Suppressor macrophage treated with lipopolysaccharide for 4 hours (primary cell): Measurements from ENCODE around the gene NELL2.
"Not testable (repeated sequence)": the region's sequence is repeated elsewhere in the genome, so short reads cannot be mapped to it uniquely, and the experiment has no call there.

Experiments
- DNase-seq: peaks from one replicate; pipeline ENCODE4 v3.0.0-alpha.2; 2020

NELL2 gene

DNA sequence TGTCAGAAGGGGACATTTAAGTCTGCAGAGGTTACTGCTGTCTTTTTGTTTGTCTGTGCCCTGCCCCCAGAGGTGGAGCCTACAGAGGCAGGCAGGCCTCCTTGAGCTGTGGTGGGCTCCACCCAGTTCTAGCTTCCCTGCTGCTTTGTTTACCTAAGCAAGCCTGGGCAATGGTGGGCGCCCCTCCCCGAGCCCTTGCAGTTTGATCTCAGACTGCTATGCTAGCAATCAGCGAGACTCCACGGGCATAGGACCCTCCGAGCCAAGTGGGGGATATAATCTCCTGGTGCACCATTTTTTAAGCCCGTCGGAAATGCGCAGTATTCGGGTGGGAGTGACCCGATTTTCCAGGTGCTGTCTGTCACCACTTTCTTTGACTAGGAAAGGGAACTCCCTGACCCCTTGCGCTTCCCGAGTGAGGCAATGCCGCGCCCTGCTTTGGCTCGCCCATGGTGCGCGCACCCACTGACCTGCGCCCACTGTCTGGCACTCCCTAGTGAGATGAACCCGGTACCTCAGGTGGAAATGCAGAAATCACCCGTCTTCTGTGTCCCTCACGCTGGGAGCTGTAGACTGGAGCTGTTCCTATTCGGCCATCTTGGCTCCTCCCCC, 189.2 kb downstream of the NELL2 start:
- DNase-seq: not testable (repeated sequence)

DNA sequence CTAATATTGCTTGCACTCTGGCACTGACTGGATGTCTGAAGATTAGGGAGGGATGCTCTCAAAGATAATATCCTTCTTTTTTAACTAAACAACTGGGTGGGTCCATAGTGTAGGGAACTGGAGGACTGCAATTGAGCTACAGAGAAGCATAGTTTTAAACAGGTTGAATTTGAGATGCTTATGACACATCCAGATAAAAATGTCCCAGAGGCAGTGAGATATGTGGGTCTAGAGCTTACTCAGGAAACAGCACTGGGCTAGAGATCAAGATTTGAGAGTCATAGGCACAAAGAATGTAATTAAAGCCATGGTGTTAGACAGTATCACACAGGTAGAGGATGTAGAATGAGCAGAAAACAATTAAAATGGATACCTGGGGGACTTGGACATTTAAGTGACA, 198.4 kb downstream of the NELL2 start:
- no peak for DNase-seq

DNA sequence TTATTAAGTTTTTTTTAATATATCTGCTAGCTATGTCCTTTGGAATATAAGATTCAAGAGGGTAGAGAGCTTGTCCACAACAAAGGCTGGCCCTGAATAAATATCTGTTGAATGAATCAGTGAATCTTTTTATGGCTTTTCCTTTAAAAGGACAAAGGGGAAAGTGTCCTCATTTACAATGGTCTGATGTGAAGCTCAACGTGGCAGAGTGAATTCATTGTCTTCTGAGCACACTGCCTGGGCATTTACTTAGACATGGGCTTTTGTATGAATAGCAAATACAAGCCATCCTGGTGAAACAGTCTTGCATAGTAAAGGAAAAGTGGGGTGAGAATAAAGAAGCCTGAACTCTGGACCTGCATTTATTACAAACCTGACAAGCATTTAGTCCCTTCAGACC, 201.2 kb downstream of the NELL2 start:
- DNase-seq: no peak

DNA sequence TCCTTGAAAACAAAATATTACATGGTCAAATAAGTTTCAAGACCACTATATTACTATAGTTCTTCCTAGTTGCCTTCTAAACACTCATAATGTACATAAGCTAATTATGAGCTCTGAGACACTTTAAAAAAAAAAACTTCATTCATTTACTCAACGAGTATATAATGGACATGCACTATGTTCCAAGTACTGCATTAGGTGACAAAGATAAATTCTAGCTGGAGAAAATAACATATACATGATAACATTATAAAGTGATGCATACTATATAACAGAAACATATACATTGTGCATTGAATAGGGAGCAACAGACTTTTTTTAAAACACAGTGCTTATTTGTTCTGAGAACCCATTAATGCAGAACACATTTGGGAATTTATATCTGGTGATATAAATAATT, 202.3 kb downstream of the NELL2 start:
- no peak for DNase-seq

DNA sequence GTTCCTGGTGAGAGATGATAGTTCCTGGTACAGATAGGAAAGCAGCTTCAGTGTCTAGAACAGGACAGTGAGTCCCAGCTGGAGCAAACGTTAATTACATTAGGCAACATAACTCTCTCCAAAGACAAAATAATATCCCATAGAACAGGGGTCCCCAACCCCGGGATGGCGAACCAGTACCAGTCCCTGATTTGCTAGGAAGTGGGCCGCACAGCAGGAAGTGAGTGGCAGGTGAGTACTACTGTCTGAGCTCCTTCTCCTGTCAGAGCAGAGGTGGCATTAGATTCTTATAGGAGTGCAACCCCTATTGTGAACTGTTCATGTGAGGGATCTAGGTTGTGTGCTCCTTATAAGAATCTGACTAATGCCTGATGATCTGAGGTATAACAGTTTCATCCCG, 204.1 kb downstream of the NELL2 start:
- no peak for DNase-seq

DNA sequence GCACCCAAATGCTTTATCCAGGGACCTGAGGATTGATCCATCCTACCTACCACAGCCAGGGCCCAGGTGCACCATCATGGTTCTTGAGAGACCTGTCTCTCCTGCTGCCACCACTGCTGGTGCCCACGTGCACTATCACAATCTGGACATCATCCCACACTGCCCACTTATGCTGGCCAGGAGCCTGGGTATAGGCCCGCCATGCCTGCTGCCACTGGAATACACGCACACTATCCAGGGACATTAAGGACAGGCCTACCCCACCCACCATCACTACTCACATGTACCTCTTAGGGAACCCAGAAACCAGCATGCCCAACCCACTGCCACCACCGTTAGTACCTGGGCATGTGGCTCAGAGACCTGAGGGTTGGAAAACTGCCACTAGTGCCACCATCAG, 207.7 kb downstream of the NELL2 start:
- DNase-seq: no peak

DNA sequence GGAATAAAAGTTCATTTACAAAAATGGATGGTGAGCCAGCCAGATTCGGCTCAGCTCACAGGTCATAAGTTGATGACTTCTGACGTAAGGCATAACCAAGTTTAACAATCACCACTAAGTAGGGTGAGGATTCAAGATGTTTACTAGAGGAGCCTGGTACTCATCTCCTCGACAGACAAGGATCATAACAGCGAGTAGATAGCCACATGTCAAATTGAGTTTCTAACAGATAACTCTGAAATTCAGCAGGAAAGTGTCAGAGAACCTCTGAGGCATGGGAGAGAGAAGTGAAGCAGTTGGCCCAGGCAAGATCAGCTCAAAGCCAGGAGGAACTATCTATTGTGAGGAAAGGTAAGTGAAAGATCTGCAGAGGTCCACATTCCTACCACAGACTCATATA, 208.7 kb downstream of the NELL2 start:
- DNase-seq: no peak

DNA sequence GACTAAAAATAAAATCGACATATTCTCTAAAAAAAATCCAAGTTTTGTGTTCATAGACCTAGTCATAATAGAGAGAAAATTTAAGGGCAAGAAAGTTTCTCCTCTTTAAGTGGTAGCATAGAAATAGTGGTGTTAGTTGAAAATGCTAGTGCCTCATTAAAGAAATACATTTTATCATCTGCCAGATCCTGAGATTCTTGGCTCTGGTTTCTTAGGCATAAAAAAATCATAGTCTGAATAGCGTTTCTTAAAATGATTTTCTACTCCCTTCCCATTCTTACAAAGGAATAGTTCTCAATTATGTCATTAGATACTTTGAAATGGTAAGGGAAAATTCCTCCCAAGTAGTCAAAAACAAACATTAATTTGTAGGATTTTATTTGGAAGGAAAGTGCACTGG, 212.8 kb downstream of the NELL2 start:
- DNase-seq: no peak

DNA sequence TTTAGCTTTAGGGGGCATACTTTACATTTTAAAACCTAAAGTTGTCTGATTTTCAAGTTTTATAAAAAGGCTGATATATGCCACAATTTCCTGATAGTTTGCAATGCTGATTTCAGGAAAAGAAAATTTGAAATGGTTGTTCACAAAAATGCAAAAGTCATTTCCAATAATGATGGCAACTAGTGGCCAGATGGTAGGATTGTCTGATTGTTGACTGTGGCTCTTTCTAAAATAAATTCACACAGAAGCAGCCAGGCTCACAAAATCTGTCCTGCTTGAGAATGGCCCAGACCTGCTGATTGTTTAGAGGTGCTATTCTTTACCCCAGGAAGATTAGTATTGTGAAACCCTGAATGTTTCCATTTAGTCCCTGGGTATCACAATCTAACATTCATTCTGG, 220.3 kb downstream of the NELL2 start:
- DNase-seq: no peak

DNA sequence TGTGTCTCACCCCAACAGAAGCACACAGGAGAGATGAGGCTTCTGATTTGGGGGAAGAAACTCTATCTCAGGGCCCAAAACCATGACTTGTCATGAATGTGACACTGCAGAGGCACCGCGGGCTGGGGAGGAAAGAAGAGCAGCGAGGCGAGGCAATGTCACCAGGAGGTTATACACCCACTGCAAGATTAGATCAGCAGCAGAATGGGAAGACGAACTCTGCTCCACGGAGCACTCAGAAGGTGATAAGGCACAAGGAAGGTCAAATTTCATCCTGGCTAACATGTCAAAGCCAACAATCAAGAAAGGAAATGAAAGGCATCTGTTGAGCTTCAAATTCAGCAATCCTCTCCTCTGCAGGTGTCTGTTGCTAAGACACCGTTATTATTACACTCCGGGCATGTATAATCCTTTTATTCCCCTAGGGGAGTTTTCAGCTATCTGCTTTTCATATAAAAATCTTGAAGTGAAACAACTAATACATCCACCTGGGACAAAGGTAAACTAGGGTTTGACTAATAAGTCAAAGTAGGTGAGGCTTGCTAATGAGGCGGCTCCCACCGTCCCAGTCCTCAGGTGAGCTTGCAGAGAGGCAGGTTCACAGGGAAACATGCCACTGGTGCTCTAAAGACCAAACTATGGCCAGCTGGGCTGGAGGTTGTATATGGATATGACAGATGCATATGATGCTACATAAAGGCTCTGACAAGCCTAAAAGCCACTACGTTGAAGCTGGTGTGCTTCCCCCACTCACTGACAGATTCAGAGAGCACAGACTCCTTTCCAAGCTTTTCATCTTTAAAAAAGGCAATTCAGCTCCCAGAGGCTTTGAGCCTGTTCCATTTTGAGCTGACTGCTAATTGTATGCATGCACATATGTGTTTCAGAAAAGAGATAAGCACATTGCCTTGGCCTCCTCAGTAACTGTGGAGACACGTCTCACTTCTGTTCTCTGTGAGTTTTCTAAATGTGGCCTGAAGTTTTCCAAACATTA, 221.2 kb downstream of the NELL2 start:
- no peak for DNase-seq

DNA sequence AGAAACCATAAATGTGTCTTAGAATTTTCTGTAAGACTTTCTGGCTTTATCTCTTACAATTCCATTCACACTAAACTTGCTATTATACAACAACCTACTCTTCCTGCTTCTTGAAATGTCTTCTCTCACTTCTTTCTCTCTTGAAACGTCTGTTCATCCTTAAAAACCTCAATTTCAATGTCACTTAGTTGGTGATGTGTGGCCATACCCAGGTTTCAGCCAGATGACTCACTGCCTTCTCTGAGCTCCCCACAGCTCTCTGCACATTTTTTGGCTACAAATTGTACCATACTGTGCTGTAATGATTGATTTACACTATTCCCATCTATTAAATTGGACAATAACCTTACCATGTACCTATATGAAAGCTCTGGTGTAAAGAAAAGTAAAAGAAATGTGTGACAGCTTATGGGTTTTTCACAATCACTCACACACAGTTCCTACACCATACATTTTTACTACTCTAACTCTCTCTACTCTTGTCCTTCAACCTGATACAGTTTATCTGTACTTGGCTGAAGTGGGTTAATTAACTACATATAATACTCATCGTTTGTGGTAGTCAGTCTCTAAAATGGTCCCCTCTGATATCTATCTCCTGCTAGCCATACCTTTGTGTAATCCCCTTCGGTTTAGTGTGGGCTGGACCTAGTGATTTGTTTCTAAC, 222.1 kb downstream of the NELL2 start:
- DNase-seq: no peak

DNA sequence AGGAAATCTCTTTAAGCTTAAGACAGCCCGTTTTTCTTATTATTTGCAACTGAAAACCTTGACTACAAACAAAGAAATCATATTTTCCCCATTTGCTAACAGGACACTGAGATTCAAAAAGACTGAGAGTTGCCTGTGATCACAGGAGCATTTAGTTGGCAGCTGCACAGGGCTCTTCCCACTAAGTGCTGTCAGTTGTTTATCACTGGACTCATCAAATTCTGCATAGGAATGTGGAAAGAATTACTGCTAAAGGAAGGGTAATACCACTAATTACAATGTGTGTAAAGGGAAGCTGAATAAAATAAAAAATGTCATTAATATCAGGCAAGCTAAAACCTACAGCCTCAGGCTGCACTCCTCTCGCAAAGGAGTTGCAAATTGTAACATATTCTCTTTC, 226.4 kb downstream of the NELL2 start:
- DNase-seq: no peak

DNA sequence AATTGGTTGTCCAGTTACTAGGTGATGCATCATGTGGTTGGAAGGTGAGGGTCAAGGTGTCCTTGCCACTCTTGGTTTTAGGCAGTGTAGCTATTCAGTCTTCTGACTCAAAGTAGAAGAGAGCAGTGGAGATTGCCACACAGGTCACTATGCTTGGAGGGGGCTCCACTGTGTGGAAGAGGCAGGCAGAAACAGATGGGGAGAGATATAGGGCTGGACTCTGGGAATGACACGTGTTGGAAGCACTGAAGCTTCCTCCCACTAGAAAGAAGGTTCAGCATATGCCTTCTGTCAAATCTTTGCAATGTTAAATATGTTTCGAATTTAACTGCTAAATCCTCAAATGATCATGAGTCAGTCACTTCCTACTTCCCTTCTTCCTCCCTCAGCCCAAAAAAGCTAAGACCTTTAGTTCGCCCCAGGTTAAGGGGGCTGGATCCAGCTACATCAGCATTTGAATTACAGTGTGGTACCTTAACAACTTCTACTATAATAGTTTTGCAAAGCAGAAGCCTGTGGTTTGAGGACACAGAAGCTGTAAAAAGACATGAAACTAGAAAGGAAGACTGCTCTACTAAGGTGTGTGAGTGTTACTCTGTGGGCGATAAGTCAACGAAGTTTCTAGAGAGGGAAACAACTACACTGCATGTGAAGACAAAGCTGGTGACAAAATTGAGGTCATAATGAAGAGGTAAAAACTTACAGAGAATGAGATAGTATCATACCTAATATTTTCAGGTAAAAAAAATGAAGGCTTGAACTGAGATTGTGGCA, 228.0 kb downstream of the NELL2 start:
- no peak for DNase-seq

DNA sequence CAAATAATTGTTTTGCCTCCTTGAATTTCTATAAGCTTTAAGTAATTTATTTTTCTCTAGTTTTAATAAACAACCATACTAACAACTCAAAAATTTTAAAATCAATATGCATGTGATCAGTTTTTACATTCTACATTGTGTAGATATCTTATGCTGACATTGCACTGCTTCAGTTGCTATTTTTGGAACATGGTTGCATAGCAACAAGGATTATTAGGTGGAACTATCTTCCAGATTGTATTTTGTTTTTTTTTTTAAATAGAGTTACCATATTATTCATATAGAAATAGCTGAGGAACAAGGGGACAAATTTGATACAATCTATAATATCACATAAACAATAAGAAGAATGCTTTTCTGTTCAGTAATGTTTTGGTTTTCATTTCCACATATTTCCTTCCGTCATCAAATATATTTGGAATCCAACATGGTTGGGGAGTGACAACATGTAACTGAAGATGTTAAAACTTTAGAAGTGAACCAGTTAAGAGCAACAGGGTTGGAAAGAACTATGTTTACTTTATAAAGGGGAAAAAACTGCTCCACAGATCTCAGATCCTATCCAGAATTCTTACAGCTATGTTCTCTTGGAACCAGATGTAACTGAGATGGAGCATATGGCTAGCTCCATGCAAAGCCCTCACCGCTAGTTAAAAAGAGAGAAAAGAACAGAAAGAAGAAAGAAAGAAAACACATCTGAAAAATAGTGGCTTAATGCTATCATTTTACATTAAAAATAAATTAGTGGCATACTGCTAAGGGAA, 235.5 kb downstream of the NELL2 start:
- DNase-seq: no peak

DNA sequence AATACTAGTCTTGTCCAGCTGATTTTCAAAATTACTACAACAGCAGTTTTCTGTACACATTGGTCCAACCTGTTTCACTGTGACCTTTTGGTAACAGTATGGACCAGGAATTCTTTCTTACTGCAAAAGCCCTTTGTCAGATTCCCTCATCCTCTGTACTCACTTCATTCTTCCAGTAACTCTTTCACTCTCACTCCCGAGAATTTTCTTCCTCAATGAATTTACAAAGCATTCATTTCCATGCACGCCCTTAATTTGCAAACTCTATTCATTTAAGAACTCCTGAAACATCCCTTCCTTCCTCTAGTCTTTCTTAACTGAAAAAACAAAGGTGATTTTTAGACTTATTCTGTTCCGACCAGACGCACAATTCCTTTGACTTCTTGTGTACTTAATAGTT, 238.2 kb downstream of the NELL2 start:
- no peak for DNase-seq

DNA sequence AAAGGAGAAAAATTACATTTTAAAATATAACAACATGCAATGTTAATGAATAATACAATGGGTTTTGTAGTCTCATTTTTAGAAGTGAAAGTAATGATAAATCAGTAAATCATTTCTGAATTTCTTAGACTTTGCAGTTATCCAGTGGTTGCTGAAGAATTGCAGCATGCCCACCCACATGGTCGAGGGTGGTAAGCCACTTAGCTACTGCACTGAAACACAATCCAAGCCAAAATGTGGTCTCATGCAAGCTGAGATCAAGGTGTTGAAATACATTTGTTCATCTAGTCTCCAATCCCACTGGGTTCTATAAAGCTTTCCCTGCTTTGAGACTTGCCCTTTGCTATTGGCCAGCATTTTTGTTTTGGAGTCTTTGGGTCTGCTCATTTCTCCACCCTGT, 247.9 kb downstream of the NELL2 start:
- DNase-seq: no peak

DNA sequence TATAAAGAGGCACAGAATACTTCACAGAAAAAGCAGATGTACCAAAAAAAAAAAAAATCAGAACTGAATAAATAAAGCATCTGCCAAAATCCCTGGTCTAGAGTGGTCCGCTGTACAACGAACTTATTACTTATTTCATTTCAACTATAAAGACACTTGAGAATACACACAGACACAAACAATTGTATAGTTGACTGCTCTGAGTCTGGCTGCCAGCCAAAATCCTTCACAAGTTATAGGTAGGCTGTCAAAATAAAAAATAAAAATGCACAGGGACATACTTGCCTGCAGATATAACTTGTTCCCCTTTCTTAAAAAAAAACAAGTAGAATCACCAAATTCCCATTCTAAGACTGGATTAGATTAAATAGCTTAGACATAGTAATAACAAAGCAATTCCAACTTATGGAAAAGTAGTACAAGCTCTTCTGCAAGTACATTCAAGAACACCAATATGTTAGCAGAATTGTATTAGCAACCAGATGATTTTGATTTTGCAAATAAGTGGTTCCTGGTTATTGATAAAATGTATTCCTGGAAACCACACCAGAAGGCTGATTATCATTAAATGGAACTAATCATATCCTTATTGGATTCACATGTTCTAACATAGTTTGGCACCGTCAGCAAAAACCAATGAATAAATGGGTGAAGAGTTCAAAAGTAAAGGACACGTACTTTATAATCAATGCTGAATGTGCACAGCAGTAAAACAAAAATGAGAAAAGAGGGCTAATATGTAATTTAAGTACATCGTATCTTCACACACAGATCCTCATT, 248.5 kb downstream of the NELL2 start:
- no peak for DNase-seq

DNA sequence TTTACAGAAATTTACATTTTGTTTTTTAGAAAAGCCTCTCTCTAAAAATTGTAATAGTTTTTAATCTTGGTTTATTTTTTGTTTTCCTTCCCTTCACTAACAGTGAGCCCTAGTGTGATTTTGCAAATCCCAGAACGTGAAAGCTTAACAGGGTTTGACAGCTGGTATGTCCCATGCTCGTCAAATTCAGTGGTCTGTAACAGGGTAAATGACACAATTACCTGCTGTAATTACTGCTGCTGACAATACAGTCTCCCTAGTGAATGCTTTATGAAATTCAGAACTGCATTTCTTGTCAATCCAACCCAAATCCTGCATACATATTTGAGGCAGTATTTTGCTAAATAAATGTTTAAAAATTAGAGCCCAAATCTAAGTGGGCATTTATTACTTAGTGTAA, 249.2 kb downstream of the NELL2 start:
- DNase-seq: no peak

DNA sequence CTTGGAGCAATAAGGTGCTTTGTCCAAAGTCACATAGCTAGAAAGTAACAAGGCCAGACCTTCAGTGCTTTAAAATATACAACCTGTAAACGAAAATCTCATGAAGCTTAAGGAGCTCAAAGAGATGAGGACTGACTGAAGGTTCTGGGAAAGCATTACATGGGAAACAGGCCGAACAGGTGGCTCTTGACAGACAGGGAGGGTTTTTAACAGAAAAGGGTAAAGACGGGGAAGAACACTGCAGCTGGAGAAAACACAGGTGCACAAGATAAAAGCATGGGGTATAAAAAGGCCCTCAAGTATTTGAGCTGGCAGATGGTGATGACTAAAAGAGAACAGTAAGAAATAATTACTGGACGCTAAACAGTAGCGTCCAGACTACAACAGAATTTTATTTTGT, 257.2 kb downstream of the NELL2 start:
- no peak for DNase-seq

DNA sequence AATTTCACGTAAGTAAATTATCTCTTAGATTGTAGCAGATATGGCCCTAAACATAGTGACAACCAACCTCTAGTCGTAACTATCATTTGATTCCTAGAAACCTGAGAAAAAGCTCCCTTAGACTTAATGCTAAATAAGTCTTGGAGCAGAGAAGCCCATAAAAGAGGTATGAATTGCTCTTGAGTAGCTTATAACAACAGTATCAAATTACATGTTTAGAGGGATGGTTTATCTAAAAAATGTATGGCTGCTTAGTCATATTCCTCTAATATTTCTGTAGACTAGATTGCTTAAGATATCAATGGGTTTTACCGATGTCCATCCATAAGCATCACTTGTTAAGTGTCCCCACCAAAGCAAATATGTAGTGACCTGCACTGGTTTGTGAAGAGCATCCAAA, 259.7 kb downstream of the NELL2 start:
- no peak for DNase-seq

DNA sequence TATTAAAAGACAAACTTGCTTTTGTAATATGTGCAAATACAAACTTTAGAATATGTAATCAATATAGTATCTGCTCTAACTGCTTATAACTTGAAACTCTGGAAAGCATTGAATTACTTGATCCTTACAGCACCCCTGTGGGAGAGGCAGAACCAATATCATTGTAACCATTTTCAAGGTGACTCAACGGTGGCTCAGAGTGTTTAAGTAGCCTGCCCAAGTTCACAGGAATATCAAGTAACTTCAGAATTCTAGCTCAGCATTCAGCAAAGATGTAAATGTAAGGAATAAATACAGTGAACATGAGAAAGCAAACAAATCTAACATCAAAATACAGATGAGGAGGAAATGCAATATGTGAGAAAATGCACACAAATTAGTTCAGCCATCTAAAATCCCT, 264.6 kb downstream of the NELL2 start:
- DNase-seq: no peak

DNA sequence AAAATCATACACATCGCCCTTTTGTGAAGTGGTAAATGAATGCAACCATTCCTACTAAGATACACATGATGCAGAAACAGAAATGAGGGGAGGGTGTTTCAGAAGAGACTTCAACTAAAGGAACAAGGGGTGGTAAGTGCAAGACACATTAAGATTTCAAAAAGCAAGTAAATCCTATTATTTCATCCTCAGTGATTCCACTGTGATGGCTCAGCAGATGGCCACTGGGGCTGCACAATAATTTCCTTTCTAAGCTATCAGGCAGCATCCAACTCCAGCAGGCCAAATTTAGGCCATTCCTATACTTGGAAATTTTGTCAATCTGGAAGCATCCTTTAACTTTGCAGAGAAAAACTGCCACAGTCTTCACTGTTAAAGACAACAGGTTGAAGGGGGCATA, 272.4 kb downstream of the NELL2 start:
- DNase-seq: no peak
